CD4-positive, CD25-positive, alpha-beta regulatory T cell (primary cell): ENCODE measurements around the gene MLLT6. TPM values are rescaled to one million over a fixed set of nuclear protein-coding genes. Genes with fewer than 3 reads are reported as not detected.

Experiments
- ATAC-seq, 2 donors: fragments of 150-1000 bp; cut with Tn5 transposase; one replicate each; pipeline ENCODE4 v1.10.0; 2021; ENCODE audit warnings: low read depth in 2 of 2, moderate number of reproducible peaks in 2 of 2, moderate library complexity in 1 of 2
- DNase-seq, 3 donors: peaks; one replicate each; pipeline versions ENCODE4 v3.0.0 to v3.0.0-alpha.2; 2012 to 2022; ENCODE audit warnings: mixed read lengths in 1 of 3
- H3K27ac ChIP-seq: one replicate; pipeline ENCODE4 v1.7.0; 2013; ENCODE audit warnings: mild to moderate bottlenecking, low read length; ENCODE audit not compliant: insufficient read depth, poor library complexity, severe bottlenecking
- H3K27me3 ChIP-seq: one replicate; pipeline ENCODE4 v1.7.0; 2013; ENCODE audit warnings: low read length; ENCODE audit not compliant: control insufficient read depth, insufficient read depth
- H3K36me3 ChIP-seq: one replicate; pipeline ENCODE4 v1.7.0; 2013; ENCODE audit warnings: mild to moderate bottlenecking, low read length, moderate library complexity; ENCODE audit not compliant: control insufficient read depth, insufficient read depth
- H3K4me1 ChIP-seq: 2 replicates; pipeline ENCODE4 v1.7.0; 2013; ENCODE audit warnings: mild to moderate bottlenecking, low read length; ENCODE audit not compliant: insufficient read depth, control insufficient read depth, poor library complexity, severe bottlenecking
- H3K4me3 ChIP-seq: one replicate; pipeline ENCODE4 v1.7.0; 2013; ENCODE audit warnings: low read depth, mild to moderate bottlenecking, low read length, moderate library complexity
- H3K9me3 ChIP-seq, 2 experiments: 1 replicate in 1 of 2; 2 replicates in 1 of 2; pipeline ENCODE4 v1.7.0; 2013; ENCODE audit warnings: low read length in 2 of 2, mild to moderate bottlenecking in 1 of 2, moderate library complexity in 1 of 2; ENCODE audit not compliant: control insufficient read depth in 2 of 2
- H3K27ac Mint-ChIP-seq, 3 donors: one replicate each; pipeline ENCODE4 v1.8.0; 2020 to 2022; ENCODE audit warnings: mild to moderate bottlenecking in 3 of 3, mixed read lengths in 3 of 3, moderate library complexity in 2 of 3
- H3K27me3 Mint-ChIP-seq: one replicate; pipeline ENCODE4 v1.8.0; 2022; ENCODE audit warnings: mild to moderate bottlenecking, mixed read lengths
- H3K36me3 Mint-ChIP-seq: one replicate; pipeline ENCODE4 v1.8.0; 2020; ENCODE audit warnings: mixed read lengths
- H3K4me1 Mint-ChIP-seq, 4 donors: one replicate each; pipeline ENCODE4 v1.8.0; 2020 to 2022; ENCODE audit warnings: mixed read lengths in 4 of 4, mild to moderate bottlenecking in 1 of 4
- H3K4me3 Mint-ChIP-seq, 4 donors: one replicate each; pipeline ENCODE4 v1.8.0; 2020 to 2022; ENCODE audit warnings: mild to moderate bottlenecking in 4 of 4, mixed read lengths in 4 of 4, moderate library complexity in 3 of 4
- H3K9me3 Mint-ChIP-seq, 7 donors: one replicate each; pipeline ENCODE4 v1.8.0; 2020 to 2022; ENCODE audit warnings: mixed read lengths in 7 of 7, mild to moderate bottlenecking in 3 of 7, moderate library complexity in 2 of 7
- polyA plus RNA-seq, 4 donors: library from polyadenylated mRNA; unstranded; fragments of 300-500 nt; fragmentation: Illumina TruSeq; gene quantifications; one replicate each; pipeline ENCODE4 v1.2.3, GENCODE V29; 2021
- total RNA-seq: library from RNA; stranded (reverse); gene quantifications from one replicate; pipeline ENCODE4 v1.2.3, GENCODE V29; 2022

MLLT6 gene
- total and polyA plus RNA-seq, 5 donors from 2014 or later: 5.2 to 361 (median 6.7) TPM

- H3K4me3 ChIP-seq: no peak overlapping the region
- Mint-ChIP-seq H3K36me3 (no peaks in the 10 kb centered on the region), H3K27ac (no peak overlapping the region), H3K4me1 (peaks cover 0 to 12% (median 5%) of the 10 kb centered on the region in 4 donors), H3K4me3 (no peak overlapping the region), H3K27me3 (no peaks in the 10 kb centered on the region), H3K9me3 (peaks cover 0 to 2% (median 0%) of the 10 kb centered on the region in 7 donors)
- H3K4me1 ChIP-seq: peaks cover 10% of the 10 kb centered on the region
- ATAC-seq (no peak), DNase-seq (no peak)
- no peaks in the 10 kb centered on the region for H3K36me3 ChIP-seq
- no peaks in the 10 kb centered on the region for H3K27me3 ChIP-seq
- no peaks in the 10 kb centered on the region for H3K9me3 ChIP-seq
- no peak overlapping the region for H3K27ac ChIP-seq
These were observed 34.2 kb downstream of the MLLT6 start for GRCh38 chr17:38739305-38739704.

GRCh38 chr17:38740044-38740443 lies 35.0 kb downstream of the MLLT6 start:
- no peak for DNase-seq
- H3K27ac ChIP-seq: no peak overlapping the region
- H3K27ac Mint-ChIP-seq: no peak overlapping the region
- H3K27me3 Mint-ChIP-seq: peaks cover 5% of the 10 kb centered on the region
- H3K9me3 Mint-ChIP-seq: peaks cover 0 to 2% (median 0%) of the 10 kb centered on the region in 7 donors
- H3K9me3 ChIP-seq: no peaks in the 10 kb centered on the region
- H3K4me3 Mint-ChIP-seq: no peak overlapping the region
- no peaks in the 10 kb centered on the region for H3K36me3 ChIP-seq
- peaks cover 4% of the 10 kb centered on the region for H3K4me1 ChIP-seq
- H3K4me3 ChIP-seq: no peak overlapping the region
- no peaks in the 10 kb centered on the region for H3K27me3 ChIP-seq
- peaks cover 0 to 4% (median 0%) of the 10 kb centered on the region in 4 donors for H3K4me1 Mint-ChIP-seq
- ATAC-seq: no peak
- no peaks in the 10 kb centered on the region for H3K36me3 Mint-ChIP-seq

GRCh38 chr17:38740806-38741205 lies 35.7 kb downstream of the MLLT6 start:
- H3K36me3 ChIP-seq: no peaks in the 10 kb centered on the region
- H3K4me3 Mint-ChIP-seq: no peak overlapping the region
- no peak overlapping the region for H3K4me3 ChIP-seq
- ATAC-seq (no peak), DNase-seq (no peak)
- no peaks in the 10 kb centered on the region for H3K4me1 Mint-ChIP-seq
- H3K9me3 Mint-ChIP-seq: peaks cover 0 to 2% (median 0%) of the 10 kb centered on the region in 7 donors
- no peak overlapping the region for H3K27ac Mint-ChIP-seq
- H3K9me3 ChIP-seq: no peaks in the 10 kb centered on the region
- H3K4me1 ChIP-seq: no peaks in the 10 kb centered on the region
- no peaks in the 10 kb centered on the region for H3K36me3 Mint-ChIP-seq
- no peak overlapping the region for H3K27ac ChIP-seq
- peaks cover 13% of the 10 kb centered on the region for H3K27me3 Mint-ChIP-seq
- no peaks in the 10 kb centered on the region for H3K27me3 ChIP-seq

- H3K9me3 Mint-ChIP-seq: peaks cover 0 to 2% (median 0%) of the 10 kb centered on the region in 7 donors
- ATAC-seq: no peak
- peaks cover 6% of the 10 kb centered on the region for H3K36me3 Mint-ChIP-seq
- H3K36me3 ChIP-seq: no peaks in the 10 kb centered on the region
- H3K4me3 ChIP-seq: no peak overlapping the region
- no peaks in the 10 kb centered on the region for H3K4me1 ChIP-seq
- no peak for DNase-seq
- peaks cover 0 to 6% (median under 1%) of the 10 kb centered on the region in 4 donors for H3K4me1 Mint-ChIP-seq
- peaks cover 19% of the 10 kb centered on the region for H3K27me3 Mint-ChIP-seq
- H3K27ac ChIP-seq: no peak overlapping the region
- no peaks in the 10 kb centered on the region for H3K9me3 ChIP-seq
- no peak overlapping the region for H3K4me3 Mint-ChIP-seq
- peaks cover 4% of the 10 kb centered on the region for H3K27me3 ChIP-seq
- no peak overlapping the region for H3K27ac Mint-ChIP-seq
These were observed 36.4 kb downstream of the MLLT6 start for GRCh38 chr17:38741461-38741860.

- no peaks in the 10 kb centered on the region for H3K9me3 ChIP-seq
- H3K27ac Mint-ChIP-seq: no peak overlapping the region
- no peaks in the 10 kb centered on the region for H3K36me3 ChIP-seq
- H3K4me3 ChIP-seq: no peak overlapping the region
- peaks cover 24% of the 10 kb centered on the region for H3K27me3 Mint-ChIP-seq
- H3K9me3 Mint-ChIP-seq: peaks cover 0 to 2% (median 0%) of the 10 kb centered on the region in 7 donors
- ATAC-seq (no peak), DNase-seq (no peak)
- peaks cover under 1% of the 10 kb centered on the region for H3K4me1 ChIP-seq
- no peak overlapping the region for H3K4me3 Mint-ChIP-seq
- H3K27ac ChIP-seq: no peak overlapping the region
- H3K36me3 Mint-ChIP-seq: peaks cover 8% of the 10 kb centered on the region
- peaks cover 0 to 11% (median 3%) of the 10 kb centered on the region in 4 donors for H3K4me1 Mint-ChIP-seq
- H3K27me3 ChIP-seq: peaks cover 7% of the 10 kb centered on the region
These were observed 36.9 kb downstream of the MLLT6 start for GRCh38 chr17:38741921-38742410.

- Histone ChIP-seq H3K27me3 (peaks cover 7% of the 10 kb centered on the region), H3K27ac (no peak overlapping the region), H3K36me3 (no peaks in the 10 kb centered on the region), H3K4me3 (no peak overlapping the region), H3K4me1 (peaks cover 7% of the 10 kb centered on the region), H3K9me3 (no peaks in the 10 kb centered on the region)
- H3K9me3 Mint-ChIP-seq: peaks cover 0 to 2% (median 0%) of the 10 kb centered on the region in 7 donors
- peaks cover 26% of the 10 kb centered on the region for H3K27me3 Mint-ChIP-seq
- H3K27ac Mint-ChIP-seq: no peak overlapping the region
- ATAC-seq (peak in 1 of 2 donors; percentile 18), DNase-seq (no peak)
- peak overlapping the region in 1 of 4 donors; percentile 17 for H3K4me3 Mint-ChIP-seq
- H3K36me3 Mint-ChIP-seq: peaks cover 8% of the 10 kb centered on the region
- H3K4me1 Mint-ChIP-seq: peaks cover 0 to 12% (median 3%) of the 10 kb centered on the region in 4 donors
These were observed 37.6 kb downstream of the MLLT6 start for GRCh38 chr17:38742411-38743308.

- H3K27ac Mint-ChIP-seq: peak overlapping the region in 1 of 3 donors; percentile 26
These were observed 38.6 kb downstream of the MLLT6 start for GRCh38 chr17:38743556-38744171.

More at GRCh38 chr17:38743556-38744171, 38.6 kb downstream of the MLLT6 start:
- peaks cover 0 to 16% (median 3%) of the 10 kb centered on the region in 4 donors for H3K4me1 Mint-ChIP-seq
- H3K36me3 Mint-ChIP-seq: peaks cover 8% of the 10 kb centered on the region
- H3K4me3 Mint-ChIP-seq: peak overlapping the region in 1 of 4 donors; percentile 21
- H3K27me3 Mint-ChIP-seq: peaks cover 26% of the 10 kb centered on the region
- DNase-seq (no peak), ATAC-seq (no peak)
- no peaks in the 10 kb centered on the region for H3K36me3 ChIP-seq
- H3K4me1 ChIP-seq: peaks cover 15% of the 10 kb centered on the region
- peaks cover 7% of the 10 kb centered on the region for H3K27me3 ChIP-seq
- no peak overlapping the region for H3K4me3 ChIP-seq
- H3K27ac ChIP-seq: no peak overlapping the region
- peaks cover 0 to 2% (median 0%) of the 10 kb centered on the region in 7 donors for H3K9me3 Mint-ChIP-seq
- H3K9me3 ChIP-seq: no peaks in the 10 kb centered on the region
